ENCODE measurements around the gene ZNF280D. TPM values are rescaled to one million over a fixed set of nuclear protein-coding genes. Genes with fewer than 3 reads are reported as not detected.

Gene ZNF280D
- total RNA-seq, 2 donors from 2014 or later = 24.9 to 27.4 TPM

GRCh38 chr15:56659197-56659596, 74.1 kb downstream of the ZNF280D start:
- H3K27ac ChIP-seq = no peak overlapping the region
- H3K27me3 ChIP-seq = no peaks in the 10 kb centered on the region
- no peak for TF ChIP-seq CTCF (IDR thresholded peaks at IDR 0.05)
- no peak overlapping the region for H3K4me3 ChIP-seq
- no peak overlapping the region for H3K9ac ChIP-seq (ENCODE audit: low read depth in 2 of 2, low read length in 2 of 2)
- no peak for DNase-seq
- intact Hi-C loops (cut with DNase I) = no loop called here
- H3K36me3 ChIP-seq = no peaks in the 10 kb centered on the region
- H3K4me1 ChIP-seq = no peaks in the 10 kb centered on the region
- H3K9me3 ChIP-seq = no peaks in the 10 kb centered on the region

GRCh38 chr15:56654624-56655023, 78.7 kb downstream of the ZNF280D start:
- DNase-seq = no peak
- no peak overlapping the region for H3K4me3 ChIP-seq
- TF ChIP-seq CTCF (IDR thresholded peaks at IDR 0.05) = no peak
- no peaks in the 10 kb centered on the region for H3K4me1 ChIP-seq
- H3K9ac ChIP-seq (ENCODE audit: low read depth in 2 of 2, low read length in 2 of 2) = no peak overlapping the region
- H3K36me3 ChIP-seq = no peaks in the 10 kb centered on the region
- intact Hi-C loops (cut with DNase I) = no loop called here
- no peak overlapping the region for H3K27ac ChIP-seq
- no peaks in the 10 kb centered on the region for H3K27me3 ChIP-seq
- H3K9me3 ChIP-seq = no peaks in the 10 kb centered on the region

GRCh38 chr15:56654216-56654615, 79.1 kb downstream of the ZNF280D start:
- Histone ChIP-seq H3K4me1 (no peaks in the 10 kb centered on the region), H3K27ac (no peak overlapping the region), H3K27me3 (no peaks in the 10 kb centered on the region), H3K36me3 (no peaks in the 10 kb centered on the region), H3K9ac (ENCODE audit: low read depth in 2 of 2, low read length in 2 of 2) (no peak overlapping the region), H3K4me3 (no peak overlapping the region), H3K9me3 (no peaks in the 10 kb centered on the region)
- intact Hi-C loops (cut with DNase I) = no loop called here
- no peak for TF ChIP-seq CTCF (IDR thresholded peaks at IDR 0.05)
- no peak for DNase-seq

GRCh38 chr15:56653787-56654186, 79.5 kb downstream of the ZNF280D start:
- H3K9me3 ChIP-seq = no peaks in the 10 kb centered on the region
- H3K4me3 ChIP-seq = no peak overlapping the region
- TF ChIP-seq CTCF (IDR thresholded peaks at IDR 0.05) = no peak
- no peak overlapping the region for H3K27ac ChIP-seq
- intact Hi-C loops (cut with DNase I) = no loop called here
- H3K36me3 ChIP-seq = no peaks in the 10 kb centered on the region
- no peak for DNase-seq
- no peak overlapping the region for H3K9ac ChIP-seq (ENCODE audit: low read depth in 2 of 2, low read length in 2 of 2)
- H3K4me1 ChIP-seq = no peaks in the 10 kb centered on the region
- no peaks in the 10 kb centered on the region for H3K27me3 ChIP-seq

GRCh38 chr15:56653107-56653506, 80.2 kb downstream of the ZNF280D start:
- H3K9ac ChIP-seq (ENCODE audit: low read depth in 2 of 2, low read length in 2 of 2) = no peak overlapping the region
- intact Hi-C loops (cut with DNase I) = no loop called here

More at GRCh38 chr15:56653107-56653506, 80.2 kb downstream of the ZNF280D start:
- DNase-seq = no peak
- H3K27ac ChIP-seq = no peak overlapping the region
- no peaks in the 10 kb centered on the region for H3K36me3 ChIP-seq
- no peaks in the 10 kb centered on the region for H3K27me3 ChIP-seq
- no peak for TF ChIP-seq CTCF (IDR thresholded peaks at IDR 0.05)
- H3K4me3 ChIP-seq = no peak overlapping the region
- H3K9me3 ChIP-seq = no peaks in the 10 kb centered on the region
- no peaks in the 10 kb centered on the region for H3K4me1 ChIP-seq

Measured in colonic mucosa (tissue), 4 donors.